ENCODE results near the gene PADI1. TPM values are rescaled to one million over a fixed set of nuclear protein-coding genes. Genes with fewer than 3 reads are reported as not detected.

PADI1 gene
- total RNA-seq, 1 donor from 2014 or later = 0.86 TPM

DNA sequence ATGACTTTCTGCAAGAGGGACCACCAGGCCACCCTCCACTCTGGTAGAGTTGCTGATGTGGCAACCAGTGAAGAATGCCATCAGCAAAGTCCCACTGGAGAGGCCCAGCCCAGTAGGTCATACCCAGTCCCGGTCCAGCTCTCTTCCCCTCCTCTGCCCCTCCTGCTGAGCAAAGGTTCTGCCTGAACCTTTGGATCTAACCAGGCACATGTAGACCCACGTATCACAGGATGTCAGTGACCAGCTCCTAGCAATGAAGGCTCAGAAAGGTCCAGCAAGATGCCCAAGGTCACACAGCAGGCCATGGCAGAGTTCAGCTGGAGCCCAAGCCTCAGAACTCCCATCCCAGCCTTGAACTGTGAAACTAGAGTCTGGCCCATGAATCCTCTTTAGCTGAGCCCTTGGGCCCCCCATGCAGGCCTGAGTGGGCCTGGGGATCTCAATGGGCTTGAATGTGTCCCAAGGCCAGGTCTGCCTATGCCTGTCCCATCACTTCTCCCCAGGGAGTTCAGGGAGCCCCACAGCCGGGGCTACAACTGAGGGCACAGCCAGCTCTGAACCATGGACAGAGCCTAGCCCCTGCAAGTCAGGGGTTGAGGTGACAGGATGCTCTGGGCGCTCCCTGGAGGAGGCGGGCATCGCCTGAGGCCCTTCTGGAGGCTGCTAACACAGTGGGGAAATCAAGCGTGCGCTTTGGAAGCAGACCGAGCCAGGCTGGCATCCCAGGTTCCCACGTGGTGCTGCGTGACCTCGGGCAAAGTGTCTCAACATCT lies 21.4 kb upstream of the PADI1 start:
- peak; percentile 26 for DNase-seq (ENCODE audit: low spot score)

DNA sequence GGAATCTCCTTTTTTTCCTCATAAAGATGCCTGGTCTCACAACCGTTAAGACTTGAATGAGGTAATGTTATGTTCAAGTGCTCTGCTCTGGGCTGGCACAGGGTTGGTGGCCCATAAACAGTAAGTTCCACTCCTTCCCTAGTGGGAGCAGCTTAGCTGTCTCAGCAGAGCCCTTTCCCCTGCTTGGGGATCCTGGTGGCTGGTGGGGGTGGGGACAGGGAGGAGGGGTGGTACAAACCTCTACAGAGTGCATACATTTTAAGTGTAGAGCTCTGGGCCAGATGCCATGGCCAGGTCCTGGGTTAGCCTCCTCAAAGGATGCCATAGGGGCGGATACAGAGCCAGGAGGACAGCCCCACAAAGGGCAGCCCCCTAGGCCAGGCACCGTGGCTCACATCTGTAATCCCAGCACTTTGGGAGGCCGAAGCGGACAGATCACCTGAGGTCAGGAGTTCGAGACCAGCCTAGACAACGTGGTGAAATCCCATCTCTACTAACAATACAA lies 20.7 kb upstream of the PADI1 start:
- peak; percentile 27 for DNase-seq (ENCODE audit: low spot score)

GRCh38 chr1:17184822-17185484 lies 20.0 kb upstream of the PADI1 start:
- peak; percentile 34 for DNase-seq (ENCODE audit: low spot score)

GRCh38 chr1:17185485-17185860 lies 19.5 kb upstream of the PADI1 start:
- DNase-seq (ENCODE audit: low spot score) = peak; percentile 29

DNA sequence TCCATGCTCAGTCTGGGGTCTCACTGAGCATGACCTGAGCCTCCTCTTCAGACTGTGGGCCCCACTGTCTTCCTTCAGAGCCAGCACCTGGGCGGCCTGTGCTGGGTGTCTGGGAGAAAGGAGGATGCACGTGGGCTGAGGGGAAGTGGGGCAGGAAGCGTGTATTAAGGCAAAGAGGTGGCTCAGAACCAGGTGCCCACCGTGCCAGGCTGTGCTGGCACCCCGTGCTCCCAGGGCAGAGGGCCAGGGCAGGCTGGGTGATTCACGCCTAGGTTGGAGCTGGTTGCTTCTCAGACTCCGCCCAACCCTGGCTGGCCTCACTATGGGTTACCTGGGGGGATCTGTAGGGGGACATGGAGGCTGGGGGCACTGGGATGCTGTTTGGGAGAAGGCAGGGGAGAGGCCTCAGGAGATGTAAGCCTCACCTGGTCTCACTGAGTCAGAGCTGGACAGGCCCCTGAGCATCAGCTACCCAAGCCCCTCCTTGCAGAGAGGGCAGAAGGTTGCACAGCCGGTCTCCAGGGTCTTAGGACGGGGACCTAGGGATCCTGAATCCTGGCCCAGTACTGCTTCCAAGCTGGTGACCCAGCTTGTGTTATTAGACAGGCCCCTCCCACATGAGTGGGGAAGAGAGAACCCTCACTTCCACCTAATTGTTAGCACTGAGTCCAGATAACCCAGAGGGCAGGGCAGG lies 18.6 kb upstream of the PADI1 start:
- DNase-seq (ENCODE audit: low spot score) = peak; percentile 34

DNA sequence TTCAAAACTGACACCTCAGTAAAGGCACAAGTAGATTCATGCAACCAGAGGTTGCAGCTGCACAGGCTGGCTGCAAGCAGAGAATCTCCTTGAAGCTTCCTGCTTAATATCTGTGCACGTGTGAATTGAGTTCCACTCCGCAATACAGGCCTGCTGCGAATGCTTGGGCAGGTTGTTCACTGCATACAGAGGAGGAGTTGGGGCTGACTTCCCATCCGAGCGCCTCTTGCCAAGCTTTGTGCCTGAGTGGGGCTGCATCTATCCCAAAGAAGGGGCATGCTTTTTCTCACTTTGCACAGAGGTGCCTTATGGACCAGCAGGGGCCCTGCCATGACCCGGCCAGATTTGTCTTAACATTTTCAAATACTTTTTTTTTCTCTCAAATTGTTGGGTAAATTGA lies 17.9 kb upstream of the PADI1 start:
- peak; percentile 29 for DNase-seq (ENCODE audit: low spot score)

- DNase-seq (ENCODE audit: low spot score) = no peak
These were observed 16.7 kb upstream of the PADI1 start for GRCh38 chr1:17188217-17188616.

DNA sequence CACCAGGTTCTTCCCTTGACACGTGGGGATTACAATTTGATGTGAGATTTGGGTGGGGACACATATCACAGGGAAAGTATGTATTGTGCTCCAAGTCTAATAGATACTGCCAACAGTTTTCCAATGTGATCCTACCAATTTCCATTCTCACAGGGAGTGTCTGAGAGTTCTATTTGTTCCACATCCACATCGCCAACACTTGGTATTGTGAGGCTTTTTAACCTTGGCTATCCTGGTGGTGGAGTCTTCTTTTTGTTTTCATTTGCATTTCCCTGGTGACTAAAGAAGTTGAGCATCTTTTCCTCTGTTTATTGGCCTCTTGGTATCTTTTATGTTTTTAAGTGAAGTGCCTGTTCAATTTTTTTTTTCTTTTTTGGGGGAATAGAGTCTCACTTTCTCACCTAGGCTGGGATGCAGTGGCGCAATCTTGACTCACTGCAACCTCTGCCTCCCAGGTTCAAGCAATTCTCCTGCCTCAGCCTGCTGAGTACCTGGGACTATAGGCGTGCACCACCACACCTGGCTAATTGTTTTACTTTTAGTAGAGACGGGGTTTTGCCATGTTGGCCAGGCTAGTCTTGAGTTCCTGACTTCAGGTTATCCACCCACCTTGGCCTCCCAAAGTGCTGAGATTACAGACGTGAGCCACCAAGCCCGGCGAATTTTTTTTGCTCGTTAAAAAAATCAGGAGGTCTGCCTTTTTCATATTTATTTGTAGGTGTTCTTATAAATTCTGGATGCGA lies 15.9 kb upstream of the PADI1 start:
- peak; percentile 25 for DNase-seq (ENCODE audit: low spot score)

DNA sequence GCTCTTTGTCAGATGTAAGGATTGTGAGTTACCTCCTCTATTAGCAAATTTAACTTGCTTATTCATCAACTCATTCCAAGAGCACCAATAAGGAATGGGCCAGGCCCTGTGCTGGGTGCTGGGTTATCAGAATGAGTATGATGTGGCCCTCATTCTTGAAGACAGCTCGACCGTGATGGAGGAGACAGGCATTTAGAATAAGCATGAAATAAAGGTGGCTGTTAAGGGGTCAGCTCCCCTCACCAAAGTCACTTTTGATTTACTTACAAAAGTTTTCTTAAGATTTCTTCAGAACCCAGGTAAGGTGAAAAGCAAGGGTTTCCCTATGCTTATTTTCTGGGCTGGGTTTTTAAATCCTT lies 15.3 kb upstream of the PADI1 start:
- DNase-seq (ENCODE audit: low spot score) = no peak

DNA sequence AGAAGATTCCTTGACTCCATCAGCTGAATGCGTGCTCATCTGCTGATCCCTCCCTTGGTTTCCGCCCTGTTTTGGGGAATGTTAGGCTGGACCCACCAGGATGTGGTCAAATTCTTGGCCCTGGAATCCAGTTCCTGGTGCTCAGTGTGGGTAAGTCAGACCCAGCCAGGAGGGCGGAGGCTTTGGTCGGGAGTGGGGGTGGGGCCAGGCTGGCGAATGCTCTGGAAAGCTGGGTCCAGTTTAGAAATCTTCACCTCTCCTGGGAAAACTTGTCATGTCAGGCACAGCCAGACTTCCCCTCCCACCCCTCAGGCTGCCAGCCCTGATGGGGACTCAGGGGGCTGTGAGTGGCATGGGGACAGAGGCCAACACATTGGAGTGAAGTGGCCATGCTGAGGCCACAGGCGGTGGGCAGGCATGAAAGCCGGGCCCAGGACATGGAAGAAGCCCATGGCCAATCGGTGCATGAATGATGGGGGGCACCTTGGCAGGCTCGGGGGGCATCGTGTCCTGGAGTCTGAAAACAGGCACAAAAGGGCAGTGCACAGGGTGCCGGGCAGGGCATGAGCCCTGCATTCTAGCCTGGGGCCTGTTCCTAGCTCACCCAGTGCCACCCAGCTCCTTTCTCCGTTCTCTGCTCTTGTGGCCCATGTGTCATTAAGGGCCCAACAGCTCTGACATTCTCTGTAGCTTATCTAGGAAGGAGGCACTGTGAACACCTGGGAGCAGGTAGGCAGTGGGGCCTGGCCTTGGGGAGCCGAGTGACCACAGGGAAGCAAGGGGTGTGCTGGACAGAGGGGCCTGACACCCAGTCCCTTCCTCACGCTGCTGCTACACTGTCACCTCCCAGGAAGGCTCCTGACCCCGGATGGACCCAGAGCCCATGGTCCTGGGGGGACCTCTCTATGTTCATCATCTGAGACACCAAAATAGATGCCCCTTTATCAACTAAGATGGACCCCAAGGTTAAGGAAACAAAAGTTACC lies 14.6 kb upstream of the PADI1 start:
- DNase-seq (ENCODE audit: low spot score) = peak; percentile 63

- peak; percentile 28 for DNase-seq (ENCODE audit: low spot score)
These were observed 13.0 kb upstream of the PADI1 start for GRCh38 chr1:17191990-17192242.

DNA sequence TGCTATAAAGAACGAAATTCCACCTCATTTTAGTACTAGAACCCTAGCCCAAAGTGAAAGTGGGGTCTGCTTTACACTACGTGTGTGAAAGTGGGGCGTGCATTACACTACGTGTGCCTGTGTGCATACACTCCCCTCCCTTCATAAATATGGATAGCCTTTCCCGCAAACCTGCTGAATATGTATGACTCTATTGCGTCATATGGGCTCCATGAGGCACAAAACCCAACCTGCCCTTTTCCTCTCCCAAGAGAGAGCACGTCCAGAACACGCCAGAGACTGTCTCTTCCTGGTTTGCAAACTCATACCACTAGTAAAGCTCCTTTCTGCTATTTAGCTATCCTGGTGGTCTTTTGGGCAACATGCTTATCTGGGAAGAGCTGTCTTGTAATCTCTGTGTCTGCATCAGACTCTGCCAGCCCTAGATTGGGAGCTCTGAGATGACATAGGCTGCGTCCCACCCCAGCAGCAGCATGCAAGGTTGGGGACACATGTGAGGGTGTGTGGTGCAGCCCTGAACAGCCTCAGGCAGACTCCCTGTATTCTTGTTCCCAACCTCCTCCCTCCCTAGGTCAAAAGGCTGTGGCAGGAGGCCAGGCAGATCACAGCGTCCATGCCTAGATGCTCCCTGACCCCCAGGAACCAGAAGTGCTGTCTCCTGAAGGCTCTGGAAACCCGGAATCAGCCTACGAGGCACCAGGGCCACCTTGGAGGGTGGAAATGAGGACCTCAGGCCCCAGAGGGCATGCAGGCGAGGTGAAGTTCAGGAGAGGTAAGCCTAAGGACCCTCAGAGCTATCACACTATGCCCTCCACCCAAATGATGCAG lies 12.3 kb upstream of the PADI1 start:
- peak; percentile 56 for DNase-seq (ENCODE audit: low spot score)

GRCh38 chr1:17193222-17194132 lies 11.5 kb upstream of the PADI1 start:
- DNase-seq (ENCODE audit: low spot score) = no peak

DNA sequence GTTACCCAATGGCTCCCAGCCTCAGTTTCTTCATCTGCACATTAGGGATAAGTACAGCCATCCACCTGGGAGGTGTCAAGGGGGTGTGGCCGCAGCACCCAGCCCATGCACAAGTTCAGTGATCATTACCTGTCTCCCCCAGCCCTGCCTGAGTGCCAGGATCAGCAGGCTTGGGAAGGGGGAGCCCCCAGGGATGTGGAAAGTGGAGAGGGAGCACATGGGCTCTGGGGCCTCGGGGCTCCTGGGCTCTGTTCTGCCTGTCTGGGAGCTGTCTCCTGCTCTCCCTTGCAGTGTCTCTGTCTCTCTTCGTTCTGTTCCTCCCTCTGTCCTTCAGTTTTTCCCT lies 10.8 kb upstream of the PADI1 start:
- no peak for DNase-seq (ENCODE audit: low spot score)

GRCh38 chr1:17194615-17195528 lies 10.1 kb upstream of the PADI1 start:
- DNase-seq (ENCODE audit: low spot score) = peak; percentile 32

DNA sequence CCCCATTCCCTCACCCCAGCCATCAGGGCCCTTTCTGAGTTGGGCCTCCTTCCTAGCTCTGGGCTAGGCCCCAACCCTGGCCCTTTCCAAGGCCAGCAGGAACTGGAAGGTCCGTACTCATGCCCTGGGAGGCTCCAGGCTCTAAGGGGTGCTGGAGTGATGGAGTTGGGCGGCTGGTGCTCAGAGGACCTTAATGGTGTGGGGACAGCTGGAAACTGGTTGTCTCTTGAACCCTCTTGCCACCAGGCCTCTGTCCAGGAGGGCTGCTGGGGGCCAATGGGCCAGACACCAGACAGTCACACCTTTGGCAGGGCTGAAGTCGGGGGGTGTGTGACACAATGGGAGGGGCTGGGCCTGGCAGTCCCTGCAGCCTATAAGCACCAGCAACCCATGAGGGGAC lies 9.2 kb upstream of the PADI1 start:
- DNase-seq (ENCODE audit: low spot score) = peak; percentile 32

GRCh38 chr1:17196496-17197185 lies 8.3 kb upstream of the PADI1 start:
- no peak for DNase-seq (ENCODE audit: low spot score)

DNA sequence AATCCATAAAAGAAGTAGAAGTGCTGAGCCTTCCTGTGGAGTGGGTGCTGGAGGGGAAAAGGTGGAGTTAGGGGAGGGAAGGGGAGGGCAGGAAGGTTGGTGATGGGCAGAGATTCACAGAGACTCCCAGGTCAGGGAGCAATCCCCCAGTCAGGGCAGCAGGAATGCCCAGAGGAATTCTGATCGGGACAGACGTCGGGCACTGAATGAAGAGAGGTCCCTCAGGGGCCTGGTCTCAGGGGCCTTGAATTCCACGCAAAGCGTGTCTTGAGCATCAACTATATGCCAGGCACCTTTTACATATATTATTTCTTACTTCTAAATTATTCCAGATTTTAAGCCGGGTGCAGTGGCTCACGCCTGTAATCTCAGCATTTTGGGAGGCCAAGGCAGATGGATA lies 7.2 kb upstream of the PADI1 start:
- no peak for DNase-seq (ENCODE audit: low spot score)

All from ureter (tissue), 1 donor.